Stimulated activated CD4-positive, alpha-beta T cell treated with anti-CD3 and anti-CD28 coated beads, Interleukin-4, amount 100 ng/mL, for 24 hours (primary cell): Measurements from ENCODE around the gene NOCT.
"Not testable (repeated sequence)": the region's sequence is repeated elsewhere in the genome, so short reads cannot be mapped to it uniquely, and the experiment has no call there.

Experiments
- DNase-seq: peaks from one replicate; pipeline ENCODE4 v3.0.0-alpha.2; 2020

Gene NOCT

DNA sequence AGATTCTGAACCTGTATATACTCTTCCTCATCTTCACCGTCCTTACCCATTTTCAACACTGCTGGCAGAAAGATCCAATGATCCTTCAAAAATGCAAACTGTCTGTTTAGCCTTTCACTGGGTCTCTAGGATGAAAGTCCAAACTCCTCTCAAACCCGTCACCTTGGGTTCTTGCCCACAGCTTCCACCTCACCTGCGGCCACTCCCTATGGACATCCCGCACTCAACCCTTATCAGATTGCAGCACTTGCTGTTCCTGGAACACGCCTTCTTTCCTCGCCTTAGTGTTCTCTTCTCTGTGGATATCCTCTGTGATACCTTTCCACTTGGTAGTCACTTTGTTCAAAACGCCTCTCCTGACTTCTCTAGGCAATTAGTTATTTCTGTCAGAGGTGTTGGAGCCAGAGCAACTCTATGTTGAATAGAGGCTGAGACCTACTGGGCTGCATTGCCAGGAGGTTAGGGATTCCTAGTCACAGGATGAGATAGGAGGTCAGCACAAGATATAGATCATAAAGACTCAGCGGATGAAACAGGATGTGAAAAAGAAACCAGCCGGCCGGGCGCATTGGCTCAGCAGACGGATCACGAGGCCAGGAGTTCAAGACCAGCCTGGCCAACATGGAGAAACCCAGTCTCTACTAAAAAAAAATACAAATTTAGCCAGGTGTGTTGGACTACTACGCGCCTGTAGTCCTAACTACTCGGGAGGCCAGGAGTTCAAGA, 4.2 kb upstream of the NOCT start:
- DNase-seq = no peak

DNA sequence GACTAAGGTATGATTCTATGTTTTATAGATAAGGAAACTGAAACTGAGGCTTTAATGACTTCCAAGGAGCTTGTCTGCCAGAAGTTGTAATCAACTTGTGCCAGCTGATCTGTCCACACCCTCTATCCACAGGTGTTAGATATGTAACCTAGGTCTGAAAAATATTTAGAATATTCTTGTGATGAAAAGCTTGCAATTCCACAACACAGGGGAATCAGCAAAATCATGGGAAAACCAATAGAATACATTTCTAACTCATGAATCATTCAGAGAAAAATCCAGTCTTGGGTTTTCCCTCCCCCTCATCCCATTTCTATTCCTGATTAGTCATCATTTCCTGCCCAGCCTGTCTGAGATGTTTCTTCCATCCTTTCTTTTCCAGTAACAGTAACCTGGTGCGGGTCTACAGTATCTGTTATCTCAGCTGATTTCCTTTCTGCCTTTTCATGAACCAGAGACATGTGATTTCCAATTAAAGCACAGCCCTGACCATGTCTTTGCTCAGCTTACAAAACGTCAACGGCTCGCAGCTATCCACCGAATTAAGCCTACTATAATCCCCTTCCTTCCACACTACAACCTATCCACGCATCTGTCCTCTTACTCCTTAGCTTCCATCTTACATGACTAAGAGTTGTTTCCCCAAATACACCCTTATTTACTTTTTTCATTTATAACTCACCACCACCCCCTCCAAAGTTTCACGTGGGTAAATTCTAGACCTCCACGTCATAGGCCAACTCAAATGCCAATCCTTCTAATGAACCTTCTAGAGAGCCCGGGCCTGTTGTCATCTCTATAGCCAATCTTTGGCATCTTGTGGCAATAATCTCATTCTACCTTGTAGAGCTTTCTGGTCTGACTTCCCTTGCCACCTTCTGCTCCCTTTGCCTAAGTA, 961 bp upstream of the NOCT start:
- peak; percentile 6 for DNase-seq

- DNase-seq = peak; percentile 48
Measured at GRCh38 chr4:139015948-139016471, 429 bp downstream of the NOCT start.

- no peak for DNase-seq
Measured at GRCh38 chr4:139017861-139018260, 2.3 kb downstream of the NOCT start.

GRCh38 chr4:139018501-139018900, 2.9 kb downstream of the NOCT start:
- DNase-seq = no peak

DNA sequence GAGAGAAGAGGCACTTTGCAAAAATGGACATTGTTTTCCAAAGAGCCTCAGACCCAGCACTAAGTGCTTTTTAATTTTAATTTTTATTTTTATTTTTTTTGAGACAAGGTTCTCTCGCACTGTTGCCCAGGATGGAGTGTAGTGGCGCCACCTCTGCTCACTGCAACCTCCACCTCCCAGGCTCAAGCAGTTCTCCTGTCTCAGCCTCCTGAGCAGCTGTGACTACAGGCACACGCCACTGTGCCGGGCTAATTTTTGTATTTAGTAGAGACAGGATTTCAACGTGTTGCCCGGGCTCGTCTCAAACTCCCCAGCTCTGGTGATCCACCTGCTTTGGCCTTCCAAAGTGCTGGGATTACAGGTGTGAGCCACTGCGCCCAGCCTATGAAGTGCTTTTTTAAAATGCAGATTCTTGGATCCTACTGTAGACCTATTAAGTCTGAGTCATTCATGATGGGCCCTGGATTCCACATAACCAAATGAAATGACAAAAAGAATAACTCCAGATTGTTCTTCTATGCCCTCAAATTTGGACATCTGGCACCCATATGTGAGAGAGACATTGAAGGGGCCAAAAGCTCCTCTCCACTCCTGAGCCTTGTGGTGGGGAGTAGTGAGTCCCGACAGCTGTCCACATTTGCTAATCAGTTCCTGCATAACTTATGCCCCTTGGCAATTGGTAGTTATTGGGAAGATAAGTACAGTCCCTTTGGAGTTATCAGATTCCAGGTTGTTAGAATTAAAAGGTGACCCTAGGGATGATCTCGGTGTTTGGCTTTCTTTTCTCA, 3.6 kb downstream of the NOCT start:
- no peak for DNase-seq

- DNase-seq = no peak
Measured at GRCh38 chr4:139020384-139020783, 4.8 kb downstream of the NOCT start.

- not testable (repeated sequence) for DNase-seq
Measured at GRCh38 chr4:139021071-139021470, 5.5 kb downstream of the NOCT start.

DNA sequence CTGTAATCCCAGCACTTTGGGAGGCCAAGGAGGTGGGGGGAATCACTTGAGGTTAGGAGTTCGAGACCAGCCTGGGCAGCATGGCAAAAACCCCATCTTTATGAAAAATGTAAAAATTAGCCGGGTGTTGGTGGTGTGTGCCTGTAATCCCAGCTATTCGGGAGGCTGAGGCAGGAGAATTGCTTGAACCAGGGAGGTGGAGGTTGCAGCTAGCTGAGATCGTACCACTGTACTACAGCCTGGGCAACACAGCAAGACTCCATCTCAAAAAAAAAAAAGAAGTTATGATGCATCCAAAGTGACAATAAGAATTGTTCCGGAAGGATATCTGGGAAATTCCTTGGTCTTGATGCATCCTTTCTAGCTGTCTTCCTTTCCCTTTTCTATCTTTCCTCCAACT, 7.3 kb downstream of the NOCT start:
- no peak for DNase-seq

GRCh38 chr4:139024686-139025085, 9.1 kb downstream of the NOCT start:
- DNase-seq = no peak

- no peak for DNase-seq
Measured at GRCh38 chr4:139025841-139026240, 10.3 kb downstream of the NOCT start.

GRCh38 chr4:139027776-139028175, 12.2 kb downstream of the NOCT start:
- no peak for DNase-seq

DNA sequence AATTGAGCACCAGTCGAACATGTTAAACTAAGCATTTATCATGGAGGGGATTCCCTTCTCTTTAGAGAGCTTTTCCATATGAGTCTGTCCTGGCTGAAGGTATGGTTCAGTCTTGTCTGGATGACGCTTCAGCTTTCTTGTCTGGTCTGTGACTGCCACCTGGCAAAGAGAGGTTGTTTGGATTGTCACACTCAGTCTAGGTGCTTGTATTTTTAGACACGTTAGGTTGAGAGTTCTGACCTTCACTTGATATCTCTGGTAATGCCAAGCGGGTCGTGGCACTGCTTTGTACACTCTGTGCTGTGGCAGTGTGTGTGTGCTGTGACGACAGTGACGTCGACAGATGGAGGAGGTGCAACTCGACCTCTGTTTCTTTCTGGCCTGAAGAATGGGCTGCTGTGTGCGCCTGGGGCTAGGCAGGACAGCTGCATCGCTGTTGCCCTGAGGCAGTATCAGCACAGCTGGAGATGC, 12.6 kb downstream of the NOCT start:
- DNase-seq = no peak

DNA sequence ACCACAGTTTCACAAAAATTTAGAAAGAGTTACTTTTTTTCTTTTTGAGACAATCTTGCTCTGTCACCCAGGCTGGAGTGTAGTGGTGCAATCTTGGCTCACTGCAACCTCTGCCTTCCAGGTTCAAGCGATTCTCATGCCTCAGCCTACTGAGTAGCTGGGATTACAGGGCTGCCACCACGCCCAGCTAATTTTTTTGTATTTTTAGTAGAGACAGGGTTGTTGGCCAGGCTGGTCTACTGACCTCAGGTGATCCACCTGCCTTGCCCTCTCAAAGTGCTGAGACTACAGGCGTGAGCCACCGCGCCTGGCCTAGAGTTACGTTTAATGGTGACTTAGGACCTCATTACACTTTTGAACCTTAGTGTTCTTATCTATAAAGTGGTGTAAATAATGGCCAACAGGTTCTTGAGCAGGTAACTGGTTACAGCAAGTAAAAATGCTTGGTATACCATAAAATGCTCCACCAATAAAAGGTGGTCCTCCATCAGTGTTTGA, 14.3 kb downstream of the NOCT start:
- not testable (repeated sequence) for DNase-seq

- DNase-seq = peak; percentile 76
Measured at GRCh38 chr4:139030614-139031235, 15.1 kb downstream of the NOCT start.

GRCh38 chr4:139035650-139036049, 20.1 kb downstream of the NOCT start:
- no peak for DNase-seq

DNA sequence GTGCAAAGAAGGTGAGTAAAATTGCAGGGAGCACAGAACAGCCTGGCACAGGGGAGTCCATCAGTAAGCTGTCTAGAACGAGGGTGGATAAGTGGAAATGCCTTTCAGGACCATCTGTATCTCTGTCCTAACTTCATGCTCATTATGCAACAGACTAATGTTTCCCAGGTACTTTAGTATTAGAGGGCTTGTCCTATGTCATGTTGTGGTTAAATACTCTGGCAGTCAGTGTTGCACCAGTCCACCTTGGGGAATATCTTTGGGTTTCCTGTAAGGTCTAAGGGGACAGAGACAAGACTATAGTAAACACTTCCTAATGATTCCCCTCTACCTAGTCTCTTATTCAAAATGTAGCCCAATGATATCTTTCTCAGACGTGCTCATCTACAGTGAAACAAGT, 21.3 kb downstream of the NOCT start:
- DNase-seq = no peak

DNA sequence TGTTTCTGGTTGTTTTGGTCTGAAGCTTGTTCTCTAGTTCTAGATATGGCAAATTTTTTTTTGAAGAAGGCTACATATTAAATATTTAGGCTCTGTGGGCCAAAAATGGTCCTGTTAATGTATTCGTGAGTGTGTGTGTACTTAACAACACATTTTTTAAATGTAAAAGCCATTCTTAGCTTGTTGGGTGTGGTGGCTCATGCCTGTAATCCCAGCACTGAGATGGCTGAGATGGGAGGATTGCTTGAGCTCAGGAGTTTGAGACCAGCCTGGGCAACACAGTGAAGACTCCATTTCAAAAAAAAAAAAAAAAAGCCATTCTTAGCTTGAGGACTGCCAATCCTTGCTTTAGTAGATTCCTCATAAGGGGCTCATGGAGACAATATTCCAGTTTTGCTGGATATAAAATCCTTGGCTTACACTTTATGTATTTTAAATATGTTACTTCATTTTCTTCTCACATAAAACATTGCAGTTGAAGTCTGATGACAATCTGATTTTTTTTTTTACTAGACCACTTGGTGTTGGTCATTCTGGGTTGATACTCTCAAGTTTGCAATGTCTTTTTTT, 23.4 kb downstream of the NOCT start:
- DNase-seq = no peak

DNA sequence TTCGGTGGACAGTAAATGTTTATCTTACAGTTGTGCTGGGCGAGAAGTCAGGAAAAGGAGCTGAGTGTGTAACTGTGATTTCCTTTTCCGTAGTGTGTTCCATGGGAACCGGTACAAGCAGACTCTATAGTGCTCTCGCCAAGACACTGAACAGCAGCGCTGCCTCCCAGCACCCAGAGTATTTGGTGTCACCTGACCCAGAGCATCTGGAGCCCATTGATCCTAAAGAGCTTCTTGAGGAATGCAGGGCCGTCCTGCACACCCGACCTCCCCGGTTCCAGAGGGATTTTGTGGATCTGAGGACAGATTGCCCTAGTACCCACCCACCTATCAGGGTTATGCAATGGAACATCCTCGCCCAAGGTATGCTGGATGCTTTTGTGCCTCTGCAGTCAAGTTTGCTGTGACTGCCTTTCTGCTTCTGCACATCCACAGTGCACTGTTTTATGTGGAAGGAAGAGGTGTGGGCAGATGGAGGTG, 27.4 kb downstream of the NOCT start:
- no peak for DNase-seq

DNA sequence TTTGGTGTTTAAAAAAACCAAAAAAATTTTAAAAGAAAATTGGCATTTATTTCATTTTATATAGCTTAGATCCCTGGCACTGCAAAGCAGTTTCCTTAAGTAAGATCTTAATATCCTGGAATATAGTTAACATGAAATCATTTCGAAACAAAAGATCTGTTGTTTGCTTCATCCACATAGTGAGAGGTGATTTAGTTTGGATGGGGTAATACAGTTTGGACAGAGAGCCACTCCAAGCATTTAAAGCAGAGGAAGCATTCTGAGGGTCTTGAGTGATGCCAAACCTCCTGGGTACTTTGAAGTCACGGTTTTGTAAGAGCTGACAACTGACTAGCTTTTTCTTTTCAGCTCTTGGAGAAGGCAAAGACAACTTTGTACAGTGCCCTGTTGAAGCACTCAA, 28.7 kb downstream of the NOCT start:
- DNase-seq = no peak

DNA sequence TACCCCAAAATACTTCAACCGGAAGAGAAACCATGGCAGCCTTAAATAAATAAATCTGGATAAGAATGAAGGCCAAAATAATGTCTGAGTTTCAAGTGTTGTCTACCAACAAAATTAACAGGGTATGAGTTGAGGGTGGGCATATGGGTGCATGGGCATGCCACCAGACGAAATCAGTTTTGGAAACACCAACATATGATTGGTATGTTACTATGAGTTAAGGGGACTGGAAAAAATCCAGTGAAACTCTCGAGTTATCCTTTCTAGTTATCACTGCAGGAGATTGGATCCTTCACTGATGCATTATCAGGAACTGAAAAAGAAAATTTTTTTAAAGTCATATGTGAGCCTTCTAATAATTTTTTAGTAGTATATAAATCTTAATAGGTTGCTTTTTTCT, 32.4 kb downstream of the NOCT start:
- no peak for DNase-seq

- DNase-seq = no peak
Measured at GRCh38 chr4:139050446-139050845, 34.9 kb downstream of the NOCT start.
